Brain microvascular endothelial cell (primary cell): ENCODE measurements around the gene PARP1.

Source experiments
- DNase-seq: peaks from one replicate; pipeline ENCODE4 v3.0.0-alpha.2; 2020
- H3K27ac ChIP-seq: fragments of 250-450 bp; sonication (Bioruptor Pico); 2 replicates; pipeline ENCODE4 v1.5.1; 2020; ENCODE audit warnings: mild to moderate bottlenecking, moderate library complexity
- H3K27me3 ChIP-seq: fragments of 250-450 bp; sonication (Bioruptor Pico); replicated peaks from 2 replicates; pipeline ENCODE4 v1.5.1; 2020; ENCODE audit warnings: mild to moderate bottlenecking
- H3K36me3 ChIP-seq: fragments of 250-450 bp; sonication (Bioruptor Pico); replicated peaks from 2 replicates; pipeline ENCODE4 v1.5.1; 2020; ENCODE audit warnings: mild to moderate bottlenecking
- H3K4me3 ChIP-seq: 2 replicates; pipeline ENCODE4 v1.5.1; 2011; ENCODE audit warnings: low read depth, mild to moderate bottlenecking, control low read depth, low read length, moderate library complexity
- in situ Hi-C: cut with HindIII; loops from 2 replicates; pipeline ENCODE4 v1.10.0; 2017; ENCODE audit warnings: low sequenced_read_pairs, low pct_ligation_motif_present
- TF ChIP-seq, protein P1 (sequence below): IDR thresholded peaks from 2 replicates; pipeline ENCODE4 v1.5.1; 2011; ENCODE audit warnings: low read depth, mild to moderate bottlenecking, moderate library complexity, low read length, control low read depth, inconsistent platforms; ENCODE audit errors: missing control alignments

Gene PARP1

DNA sequence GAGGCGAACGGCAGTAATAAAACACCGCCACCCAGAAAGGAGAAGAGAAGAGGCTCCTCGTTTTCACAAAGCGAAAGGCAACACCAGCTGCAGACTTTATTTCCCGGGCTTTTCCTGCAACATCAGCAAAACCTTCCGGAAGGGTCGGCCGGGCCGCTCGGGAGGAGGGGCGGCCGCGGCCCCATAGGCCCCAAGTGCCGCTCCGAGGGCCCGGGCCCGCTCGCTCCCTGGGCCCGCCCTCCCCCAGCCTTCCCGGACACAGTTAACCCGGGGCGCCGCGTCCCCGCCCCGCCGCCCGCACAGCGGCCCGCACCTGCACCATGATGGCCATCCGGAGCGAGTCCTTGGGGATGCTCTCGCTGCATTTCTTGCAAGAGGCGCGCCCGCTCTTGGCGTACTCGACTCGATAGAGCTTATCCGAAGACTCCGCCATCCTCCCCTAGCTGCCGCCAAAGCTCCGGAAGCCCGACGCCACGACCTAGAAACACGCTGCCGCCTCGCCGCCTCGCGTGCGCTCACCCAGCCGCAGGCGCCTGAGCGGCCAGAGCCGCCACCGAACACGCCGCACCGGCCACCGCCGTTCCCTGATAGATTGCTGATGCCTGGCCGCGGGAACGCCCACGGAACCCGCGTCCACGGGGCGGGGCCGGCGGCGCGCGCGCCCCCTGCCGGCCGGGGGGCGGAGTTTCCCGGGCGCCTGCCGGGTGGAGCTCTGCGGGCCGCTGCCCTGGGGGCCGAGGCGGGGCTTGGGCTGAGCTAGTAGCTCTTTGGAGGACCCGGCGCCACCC, at the start of gene PARP1:
TSS of gene PARP1 (minus strand) at position 597 of the 788 bp plus-strand sequence. CDS start at position 433, 164 bp downstream.
- DNase-seq = peak; percentile 70
- Histone ChIP-seq H3K4me3 (peak within 1 kb of the TSS; percentile 79), H3K27ac (peak within 1 kb of the TSS; percentile 9), H3K27me3 (no peaks in the 10 kb centered on the region), H3K36me3 (no peaks in the 10 kb centered on the region)
- in situ Hi-C loops = no loop called here
- TF ChIP-seq, protein P1, sequence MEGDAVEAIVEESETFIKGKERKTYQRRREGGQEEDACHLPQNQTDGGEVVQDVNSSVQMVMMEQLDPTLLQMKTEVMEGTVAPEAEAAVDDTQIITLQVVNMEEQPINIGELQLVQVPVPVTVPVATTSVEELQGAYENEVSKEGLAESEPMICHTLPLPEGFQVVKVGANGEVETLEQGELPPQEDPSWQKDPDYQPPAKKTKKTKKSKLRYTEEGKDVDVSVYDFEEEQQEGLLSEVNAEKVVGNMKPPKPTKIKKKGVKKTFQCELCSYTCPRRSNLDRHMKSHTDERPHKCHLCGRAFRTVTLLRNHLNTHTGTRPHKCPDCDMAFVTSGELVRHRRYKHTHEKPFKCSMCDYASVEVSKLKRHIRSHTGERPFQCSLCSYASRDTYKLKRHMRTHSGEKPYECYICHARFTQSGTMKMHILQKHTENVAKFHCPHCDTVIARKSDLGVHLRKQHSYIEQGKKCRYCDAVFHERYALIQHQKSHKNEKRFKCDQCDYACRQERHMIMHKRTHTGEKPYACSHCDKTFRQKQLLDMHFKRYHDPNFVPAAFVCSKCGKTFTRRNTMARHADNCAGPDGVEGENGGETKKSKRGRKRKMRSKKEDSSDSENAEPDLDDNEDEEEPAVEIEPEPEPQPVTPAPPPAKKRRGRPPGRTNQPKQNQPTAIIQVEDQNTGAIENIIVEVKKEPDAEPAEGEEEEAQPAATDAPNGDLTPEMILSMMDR = peak; percentile 30

- TF ChIP-seq, protein P1 = peak; percentile 35
- Histone ChIP-seq H3K27ac (no peak overlapping the region), H3K4me3 (no peak overlapping the region), H3K36me3 (no peaks in the 10 kb centered on the region), H3K27me3 (no peaks in the 10 kb centered on the region)
- in situ Hi-C loops = no loop called here
- DNase-seq = peak; percentile 3
Observed at GRCh38 chr1:226457307-226457712, 49.4 kb upstream of the PARP1 start.

GRCh38 chr1:226455843-226456242, 48.0 kb upstream of the PARP1 start:
- TF ChIP-seq, protein P1 = no peak
- H3K27me3 ChIP-seq = no peaks in the 10 kb centered on the region
- H3K36me3 ChIP-seq = no peaks in the 10 kb centered on the region
- no peak overlapping the region for H3K27ac ChIP-seq
- in situ Hi-C loops = no loop called here
- no peak for DNase-seq
- no peak overlapping the region for H3K4me3 ChIP-seq

DNA sequence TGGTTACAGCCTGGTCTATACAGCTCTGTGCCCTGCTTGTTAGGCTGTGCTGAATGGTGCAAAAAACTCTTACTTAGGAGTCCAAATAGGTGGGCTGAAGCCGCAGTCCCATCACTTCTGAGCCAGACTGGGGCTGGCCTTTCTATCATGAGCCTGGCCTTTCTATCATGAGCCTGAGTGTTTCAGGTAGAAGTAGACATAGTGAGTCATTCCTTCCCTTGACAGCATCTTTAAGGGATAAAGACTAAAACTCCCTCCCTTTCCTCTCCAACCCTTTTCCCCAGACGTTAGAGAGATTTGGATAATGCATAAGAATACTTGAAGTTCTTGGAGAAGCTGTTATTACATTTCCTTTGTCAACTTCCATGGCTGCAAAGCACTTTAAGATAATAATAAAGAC, 46.5 kb upstream of the PARP1 start:
- no peak overlapping the region for H3K4me3 ChIP-seq
- no peaks in the 10 kb centered on the region for H3K27me3 ChIP-seq
- TF ChIP-seq, protein P1 = no peak
- in situ Hi-C loops = no loop called here
- no peaks in the 10 kb centered on the region for H3K36me3 ChIP-seq
- no peak for DNase-seq
- no peak overlapping the region for H3K27ac ChIP-seq

DNA sequence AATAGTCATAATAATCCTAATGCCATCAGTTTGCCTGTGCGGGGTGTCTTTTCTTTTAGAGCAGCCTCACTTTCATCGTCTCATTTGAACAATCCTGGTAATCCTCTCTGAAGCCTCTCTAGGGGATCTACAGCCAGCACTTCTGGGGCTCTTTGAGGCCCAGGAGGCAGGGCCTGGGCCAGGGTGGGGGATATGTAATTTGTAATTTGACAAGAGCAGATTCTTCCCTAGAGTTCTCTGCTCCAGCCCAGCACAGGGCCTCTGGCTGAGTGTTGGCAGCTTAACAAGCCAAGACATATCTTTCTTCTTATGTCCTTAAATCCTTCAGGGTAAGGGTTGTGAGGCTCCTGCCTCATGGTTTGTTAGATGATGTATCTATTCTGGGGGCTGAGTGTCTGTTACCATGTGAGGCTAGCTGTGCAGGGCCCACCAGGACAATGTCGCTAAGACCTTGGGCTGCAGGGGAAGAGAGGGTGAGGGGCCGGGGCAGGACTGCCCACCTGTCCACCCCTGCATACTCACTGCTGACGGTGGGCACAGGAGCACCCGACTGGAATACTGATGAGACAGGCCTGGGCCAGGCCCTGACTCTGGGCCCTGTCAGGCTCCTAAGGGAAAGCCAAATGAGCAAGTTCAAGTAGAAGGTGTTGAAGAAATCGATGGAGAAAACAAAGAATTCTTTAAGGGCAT, 45.3 kb upstream of the PARP1 start:
- H3K27ac ChIP-seq = no peak overlapping the region
- in situ Hi-C loops = no loop called here
- DNase-seq = no peak
- H3K4me3 ChIP-seq = no peak overlapping the region
- TF ChIP-seq, protein P1 = no peak
- no peaks in the 10 kb centered on the region for H3K27me3 ChIP-seq
- H3K36me3 ChIP-seq = no peaks in the 10 kb centered on the region
